ENCODE results near the gene MTMR6.

DNA sequence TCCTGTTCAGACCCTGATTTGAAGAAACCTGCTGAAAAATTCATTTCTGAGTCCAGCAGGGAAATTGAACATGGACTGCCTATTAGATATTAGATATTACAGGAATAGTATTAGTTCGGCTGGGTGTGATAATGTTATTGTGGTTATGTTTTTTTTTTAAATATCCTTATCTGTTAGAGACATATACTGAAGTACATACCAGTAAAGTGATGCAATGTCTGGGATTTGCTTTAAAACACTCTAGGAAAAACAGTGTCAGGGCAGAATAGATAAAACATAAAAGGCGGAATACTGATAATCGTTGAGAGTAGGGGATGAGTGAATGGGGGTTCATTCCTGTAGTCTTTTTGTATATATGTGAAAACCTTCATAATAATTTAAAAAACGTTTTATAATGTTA lies 86.5 kb downstream of the MTMR6 start:
- TF ChIP-seq, protein P1, sequence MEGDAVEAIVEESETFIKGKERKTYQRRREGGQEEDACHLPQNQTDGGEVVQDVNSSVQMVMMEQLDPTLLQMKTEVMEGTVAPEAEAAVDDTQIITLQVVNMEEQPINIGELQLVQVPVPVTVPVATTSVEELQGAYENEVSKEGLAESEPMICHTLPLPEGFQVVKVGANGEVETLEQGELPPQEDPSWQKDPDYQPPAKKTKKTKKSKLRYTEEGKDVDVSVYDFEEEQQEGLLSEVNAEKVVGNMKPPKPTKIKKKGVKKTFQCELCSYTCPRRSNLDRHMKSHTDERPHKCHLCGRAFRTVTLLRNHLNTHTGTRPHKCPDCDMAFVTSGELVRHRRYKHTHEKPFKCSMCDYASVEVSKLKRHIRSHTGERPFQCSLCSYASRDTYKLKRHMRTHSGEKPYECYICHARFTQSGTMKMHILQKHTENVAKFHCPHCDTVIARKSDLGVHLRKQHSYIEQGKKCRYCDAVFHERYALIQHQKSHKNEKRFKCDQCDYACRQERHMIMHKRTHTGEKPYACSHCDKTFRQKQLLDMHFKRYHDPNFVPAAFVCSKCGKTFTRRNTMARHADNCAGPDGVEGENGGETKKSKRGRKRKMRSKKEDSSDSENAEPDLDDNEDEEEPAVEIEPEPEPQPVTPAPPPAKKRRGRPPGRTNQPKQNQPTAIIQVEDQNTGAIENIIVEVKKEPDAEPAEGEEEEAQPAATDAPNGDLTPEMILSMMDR (IDR thresholded peaks at IDR 0.05; ENCODE audit: poor library complexity), result no peak
- no peak for TF ChIP-seq EZH2 (IDR thresholded peaks at IDR 0.05; ENCODE audit: borderline replicate concordance)

All from hepatocyte (in vitro differentiated cells).